LNCAP (cell line): ENCODE results near the gene PTPRQ.

Experiments
- CTCF ChIP-seq: fragments of 450-650 bp; IDR thresholded peaks from 2 replicates; pipeline ENCODE4 v1.5.1; 2017; ENCODE audit warnings: mild to moderate bottlenecking

PTPRQ gene, protein sequence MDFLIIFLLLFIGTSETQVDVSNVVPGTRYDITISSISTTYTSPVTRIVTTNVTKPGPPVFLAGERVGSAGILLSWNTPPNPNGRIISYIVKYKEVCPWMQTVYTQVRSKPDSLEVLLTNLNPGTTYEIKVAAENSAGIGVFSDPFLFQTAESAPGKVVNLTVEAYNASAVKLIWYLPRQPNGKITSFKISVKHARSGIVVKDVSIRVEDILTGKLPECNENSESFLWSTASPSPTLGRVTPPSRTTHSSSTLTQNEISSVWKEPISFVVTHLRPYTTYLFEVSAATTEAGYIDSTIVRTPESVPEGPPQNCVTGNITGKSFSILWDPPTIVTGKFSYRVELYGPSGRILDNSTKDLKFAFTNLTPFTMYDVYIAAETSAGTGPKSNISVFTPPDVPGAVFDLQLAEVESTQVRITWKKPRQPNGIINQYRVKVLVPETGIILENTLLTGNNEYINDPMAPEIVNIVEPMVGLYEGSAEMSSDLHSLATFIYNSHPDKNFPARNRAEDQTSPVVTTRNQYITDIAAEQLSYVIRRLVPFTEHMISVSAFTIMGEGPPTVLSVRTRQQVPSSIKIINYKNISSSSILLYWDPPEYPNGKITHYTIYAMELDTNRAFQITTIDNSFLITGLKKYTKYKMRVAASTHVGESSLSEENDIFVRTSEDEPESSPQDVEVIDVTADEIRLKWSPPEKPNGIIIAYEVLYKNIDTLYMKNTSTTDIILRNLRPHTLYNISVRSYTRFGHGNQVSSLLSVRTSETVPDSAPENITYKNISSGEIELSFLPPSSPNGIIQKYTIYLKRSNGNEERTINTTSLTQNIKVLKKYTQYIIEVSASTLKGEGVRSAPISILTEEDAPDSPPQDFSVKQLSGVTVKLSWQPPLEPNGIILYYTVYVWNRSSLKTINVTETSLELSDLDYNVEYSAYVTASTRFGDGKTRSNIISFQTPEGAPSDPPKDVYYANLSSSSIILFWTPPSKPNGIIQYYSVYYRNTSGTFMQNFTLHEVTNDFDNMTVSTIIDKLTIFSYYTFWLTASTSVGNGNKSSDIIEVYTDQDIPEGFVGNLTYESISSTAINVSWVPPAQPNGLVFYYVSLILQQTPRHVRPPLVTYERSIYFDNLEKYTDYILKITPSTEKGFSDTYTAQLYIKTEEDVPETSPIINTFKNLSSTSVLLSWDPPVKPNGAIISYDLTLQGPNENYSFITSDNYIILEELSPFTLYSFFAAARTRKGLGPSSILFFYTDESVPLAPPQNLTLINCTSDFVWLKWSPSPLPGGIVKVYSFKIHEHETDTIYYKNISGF (N-terminal part only)

GRCh38 chr12:80443974-80444666, at the start of gene PTPRQ:
Gene PTPRQ (plus strand): TSS chr12:80444235. CDS start chr12:80444346, 111 bp downstream.
- no peak for TF ChIP-seq CTCF

DNA sequence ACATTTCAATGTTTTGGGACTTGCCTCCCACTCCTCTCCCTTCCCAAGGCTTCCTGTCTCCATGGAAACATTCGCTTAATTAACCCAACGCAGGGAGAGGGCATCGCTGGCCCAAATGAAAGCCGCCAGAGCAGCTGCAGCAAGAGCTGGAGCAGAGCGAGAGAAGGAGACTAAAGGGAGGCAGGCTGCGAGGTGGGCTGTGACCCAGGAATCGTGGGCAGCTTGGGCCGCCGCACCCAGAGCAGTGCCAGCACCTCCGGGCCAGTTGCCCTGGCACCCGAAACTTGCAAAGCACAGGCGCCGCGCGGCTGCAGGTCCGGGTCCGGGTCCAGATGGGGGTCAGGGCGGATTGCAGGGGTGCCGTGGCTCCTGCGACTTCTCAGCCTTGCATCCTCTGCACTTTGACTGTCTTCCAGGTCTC, 43.5 kb upstream of the PTPRQ start:
- no peak for TF ChIP-seq CTCF

DNA sequence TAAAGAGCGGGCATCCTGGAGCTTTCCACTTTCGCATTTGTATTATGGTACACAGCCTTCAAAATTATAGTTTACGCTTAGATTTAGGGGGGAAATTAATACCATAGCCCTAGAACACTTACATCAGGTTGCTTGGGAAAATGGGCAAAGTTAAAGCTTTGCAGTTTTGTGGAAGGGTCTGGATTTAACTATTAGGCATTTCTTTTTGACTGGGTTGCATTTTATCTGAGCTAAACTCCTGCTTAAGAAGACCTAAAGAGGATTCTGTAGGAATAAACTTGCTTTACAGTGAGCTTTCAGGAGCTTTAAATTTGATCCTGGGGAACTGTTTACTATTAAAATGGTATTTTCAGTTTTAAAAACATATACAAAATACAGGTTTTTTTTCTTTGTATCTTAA, 42.8 kb upstream of the PTPRQ start:
- no peak for TF ChIP-seq CTCF

- no peak for TF ChIP-seq CTCF
These were observed 39.4 kb upstream of the PTPRQ start for GRCh38 chr12:80404629-80405028.

- no peak for TF ChIP-seq CTCF
These were observed 37.8 kb upstream of the PTPRQ start for GRCh38 chr12:80406253-80406652.

DNA sequence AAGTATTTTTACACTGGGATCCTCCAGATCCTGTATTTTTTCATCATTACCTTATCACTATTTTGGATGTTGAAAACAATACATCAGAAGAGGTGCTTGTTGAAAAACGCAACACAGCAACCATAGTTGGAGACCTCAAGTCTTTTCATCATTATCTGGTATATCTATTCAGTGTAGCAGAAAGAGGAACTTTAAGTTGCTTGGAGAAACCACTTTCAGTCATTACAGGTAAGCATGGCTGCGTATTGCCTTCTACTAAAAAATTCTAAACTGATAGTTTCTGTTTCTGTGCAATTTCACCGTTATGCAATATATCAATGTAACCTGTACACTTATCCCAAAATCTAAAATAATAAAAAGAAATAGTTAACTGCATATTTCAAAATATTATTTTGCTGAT, 32.2 kb upstream of the PTPRQ start:
- no peak for TF ChIP-seq CTCF
